Measurements from ENCODE around the gene C2CD2.

GRCh38 chr21:41854426-41854995 lies 99.3 kb downstream of the C2CD2 start:
- TF ChIP-seq CTCF (IDR thresholded peaks at IDR 0.05) (no peak), POLR2A (IDR thresholded peaks at IDR 0.05) (no peak)
